Tibial nerve (tissue), 3 donors: ENCODE results near the gene WDR5B.

Experiments
- CTCF ChIP-seq, 5 experiments: fragments of 200-600 bp in 3 of 5; fragments of 450-650 bp in 2 of 5; sonication (generic) in 3 of 5; IDR thresholded peaks; one replicate each; pipeline ENCODE4 v1.5.1; 2016 to 2019; ENCODE audit warnings: antibody characterized with exemption in 5 of 5, mild to moderate bottlenecking in 3 of 5, moderate library complexity in 2 of 5
- POLR2A ChIP-seq, 2 donors: fragments of 450-650 bp; IDR thresholded peaks; one replicate each; pipeline ENCODE4 v1.6.1; 2017; ENCODE audit warnings: antibody characterized with exemption in 2 of 2, mild to moderate bottlenecking in 2 of 2, moderate library complexity in 2 of 2

- TF ChIP-seq CTCF (IDR thresholded peaks at IDR 0.05) (no peak), POLR2A (IDR thresholded peaks at IDR 0.05) (no peak)
These were observed 37.9 kb downstream of the WDR5B start for GRCh38 chr3:122377975-122378374.
